Activated T-cell treated with anti-CD3 and anti-CD28 coated beads for 24 hours (primary cell): ENCODE results near the gene KCNK6.
"Not testable (repeated sequence)": the region's sequence is repeated elsewhere in the genome, so short reads cannot be mapped to it uniquely, and the experiment has no call there.

Experiments used
- DNase-seq: peaks from one replicate; pipeline ENCODE4 v3.0.0-alpha.2; 2020; ENCODE audit warnings: low read depth

KCNK6 gene

GRCh38 chr19:38362076-38362945 is 42.7 kb downstream of the KCNK6 start:
- DNase-seq = peak; percentile 75

DNA sequence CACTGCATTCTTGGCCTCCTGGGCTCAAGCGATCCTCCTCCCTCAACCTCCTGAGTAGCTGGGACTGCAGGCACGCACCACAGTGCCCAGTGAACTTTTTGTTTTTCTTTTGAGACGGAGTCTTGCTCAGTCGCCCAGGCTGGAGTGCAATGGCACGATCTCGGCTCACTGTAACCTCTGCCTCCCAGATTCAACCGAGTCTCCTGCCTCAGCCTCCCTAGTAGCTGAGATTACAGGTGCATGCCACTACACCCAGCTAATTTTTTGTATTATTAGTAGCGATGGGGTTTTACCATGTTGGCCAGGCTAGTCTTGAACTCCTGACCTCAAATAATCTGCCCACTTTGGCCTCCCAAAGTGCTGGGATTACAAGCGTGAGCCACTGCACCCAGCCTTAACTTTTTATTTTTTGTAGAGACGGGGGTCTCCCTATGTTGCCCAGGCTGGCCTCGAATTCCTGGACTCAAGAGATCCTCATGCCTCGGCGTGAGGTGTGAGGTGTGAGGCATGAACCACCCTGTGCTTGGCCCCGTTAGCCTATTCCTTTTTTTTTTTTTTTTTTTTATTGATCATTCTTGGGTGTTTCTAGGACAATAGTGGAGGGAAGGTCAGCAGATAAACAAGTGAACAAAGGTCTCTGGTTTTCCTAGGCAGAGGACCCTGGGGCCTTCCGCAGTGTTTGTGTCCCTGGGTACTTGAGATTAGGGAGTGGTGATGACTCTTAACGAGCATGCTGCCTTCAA is 43.5 kb downstream of the KCNK6 start:
- DNase-seq = not testable (repeated sequence)

GRCh38 chr19:38367041-38367440 is 47.4 kb downstream of the KCNK6 start:
- DNase-seq = no peak

- no peak for DNase-seq
Measured at GRCh38 chr19:38369584-38369983, 49.9 kb downstream of the KCNK6 start.

GRCh38 chr19:38370299-38370698 is 50.7 kb downstream of the KCNK6 start:
- DNase-seq = no peak

DNA sequence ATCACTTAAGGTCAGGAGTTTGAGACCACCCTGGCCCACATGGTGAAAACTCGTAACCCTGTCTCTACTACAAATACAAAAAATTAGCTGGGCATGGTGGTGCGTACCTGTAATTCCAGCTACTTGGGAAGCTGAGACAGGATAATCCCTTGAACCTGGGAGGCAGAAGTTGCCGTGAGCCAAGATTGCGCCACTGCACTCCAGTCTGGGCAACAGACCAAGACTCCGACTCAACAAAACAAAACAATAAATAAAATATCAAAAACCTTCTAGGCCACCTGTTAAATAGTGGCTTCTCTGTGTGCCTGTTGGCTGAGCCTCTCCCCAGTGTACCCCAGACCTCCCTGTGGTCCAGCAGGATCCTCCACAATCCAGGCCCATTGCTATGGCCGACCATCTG is 51.4 kb downstream of the KCNK6 start:
- no peak for DNase-seq

- DNase-seq = no peak
Measured at GRCh38 chr19:38373907-38374331, 54.3 kb downstream of the KCNK6 start.

GRCh38 chr19:38374332-38375097 is 54.9 kb downstream of the KCNK6 start, which contains the start of gene PSMD8:
Gene PSMD8 (plus strand): TSS chr19:38374571. CDS start chr19:38374602, 31 bp downstream.
- peak; percentile 98 for DNase-seq

DNA sequence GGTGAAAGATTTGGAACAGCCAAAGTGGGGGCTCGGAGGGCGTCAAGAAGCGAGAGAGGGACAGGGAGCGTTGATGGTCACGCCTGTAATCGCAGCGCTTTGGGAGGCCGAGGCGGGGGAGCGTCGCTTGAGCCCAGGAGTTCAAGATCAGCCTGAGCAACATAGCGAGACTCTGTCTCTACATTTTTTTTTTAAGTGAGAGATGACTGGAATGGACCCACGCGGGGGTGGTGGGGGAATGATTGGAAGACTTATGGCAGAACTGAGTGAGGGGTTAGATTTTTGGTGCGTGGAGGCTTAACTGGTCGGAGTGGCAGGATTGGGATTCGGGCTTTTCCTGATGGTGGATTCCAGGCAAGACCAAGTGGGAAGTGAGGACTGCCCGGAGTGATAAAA is 55.5 kb downstream of the KCNK6 start:
- no peak for DNase-seq

GRCh38 chr19:38375748-38376147 is 56.1 kb downstream of the KCNK6 start:
- DNase-seq = no peak

GRCh38 chr19:38376576-38376975 is 56.9 kb downstream of the KCNK6 start:
- no peak for DNase-seq

DNA sequence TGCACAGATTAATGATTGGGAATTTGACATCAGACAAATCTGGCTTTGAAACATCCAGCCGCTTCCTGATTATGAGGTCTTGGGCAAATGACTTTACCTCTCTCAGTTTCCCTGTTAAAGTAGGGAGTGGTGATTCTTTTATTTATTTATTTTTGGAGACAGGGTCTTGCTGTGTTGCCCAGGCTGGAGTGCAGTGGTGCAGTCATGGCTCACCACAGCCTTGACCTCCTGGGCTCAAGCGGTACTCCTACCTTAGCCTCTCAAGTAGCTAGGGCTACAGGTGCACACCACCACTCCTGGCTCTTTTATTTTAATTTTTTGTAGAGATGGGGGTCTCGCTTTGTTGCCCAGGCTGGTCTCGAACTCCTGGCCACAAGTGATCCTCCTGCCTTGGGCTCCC is 57.4 kb downstream of the KCNK6 start:
- no peak for DNase-seq

DNA sequence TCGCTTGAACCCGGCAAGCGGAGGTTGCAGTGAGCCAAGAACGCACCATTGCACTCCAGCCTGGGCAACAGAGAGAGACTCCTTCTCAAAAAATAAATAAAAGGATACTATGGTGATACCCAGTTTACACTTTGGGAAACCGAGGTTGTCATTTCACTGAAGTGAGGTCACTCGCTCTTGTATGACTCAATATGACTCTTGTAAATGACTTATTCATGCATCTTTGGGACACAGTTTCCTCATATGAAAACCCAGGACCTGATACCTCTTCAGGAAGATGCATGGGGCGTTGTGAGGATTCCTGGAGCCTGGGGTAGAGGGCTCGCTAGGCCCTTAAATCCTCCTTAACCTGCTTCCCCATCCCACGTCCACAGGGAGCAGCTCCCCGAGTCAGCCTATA is 59.2 kb downstream of the KCNK6 start:
- DNase-seq = no peak

- DNase-seq = no peak
Measured at GRCh38 chr19:38381138-38381537, 61.5 kb downstream of the KCNK6 start.
